H1 (cell line): ENCODE results near the gene FBXL17. TPM values are rescaled to one million over a fixed set of nuclear protein-coding genes. Genes with fewer than 3 reads are reported as not detected.

Experiments
- CTCF ChIA-PET: fragments of 300-600 bp; sonication (Branson Sonifier 250); formaldehyde crosslinking; loops from one replicate; lab custom pipeline; 2021; ENCODE audit not compliant: partially characterized antibody; lab: Charles Lee
- POLR2A ChIA-PET: fragments of 300-600 bp; sonication (Branson Sonifier 250); formaldehyde crosslinking; loops from one replicate; lab custom pipeline; 2021; ENCODE audit warnings: inconsistent platforms; ENCODE audit not compliant: partially characterized antibody; lab: Charles Lee
- DNase-seq, 2 experiments: peaks; one replicate each; pipeline versions ENCODE4 v3.0.0 to v3.0.0-alpha.2; 2010 to 2022; ENCODE audit warnings: low spot score in 2 of 2, low read depth in 1 of 2, mixed read lengths in 1 of 2
- FAIRE-seq: peaks from 2 replicates; lab custom pipeline; 2011; peaks lifted over from hg19 to GRCh38; lab: Jason Lieb, UNC
- H2AFZ ChIP-seq: 2 replicates; pipeline ENCODE4 v1.8.1; 2012; ENCODE audit warnings: low read length, inconsistent platforms
- H2AK5ac ChIP-seq: 2 replicates; pipeline ENCODE4 v1.6.1; 2013; ENCODE audit warnings: low read depth, low read length
- H2BK120ac ChIP-seq: replicated peaks from 2 replicates; pipeline ENCODE3; 2013; ENCODE audit warnings: low read depth, low read length, inconsistent platforms
- H2BK12ac ChIP-seq: 2 replicates; pipeline ENCODE4 v1.6.1; 2013; ENCODE audit warnings: low read depth, low read length
- H2BK15ac ChIP-seq: 2 replicates; pipeline ENCODE4 v1.6.1; 2013; ENCODE audit warnings: low read length
- H2BK20ac ChIP-seq: 2 replicates; pipeline ENCODE4 v1.6.1; 2013; ENCODE audit warnings: low read length
- H2BK5ac ChIP-seq: 2 replicates; pipeline ENCODE4 v1.6.1; 2013; ENCODE audit warnings: low read depth, low read length
- H3K14ac ChIP-seq: 2 replicates; pipeline ENCODE4 v1.6.1; 2013; ENCODE audit warnings: inconsistent platforms; ENCODE audit not compliant: insufficient read length
- H3K18ac ChIP-seq: 2 replicates; pipeline ENCODE4 v1.6.1; 2013; ENCODE audit warnings: low read length; ENCODE audit errors: extremely low read depth
- H3K23ac ChIP-seq: 2 replicates; pipeline ENCODE4 v1.6.1; 2013; ENCODE audit warnings: inconsistent platforms; ENCODE audit not compliant: insufficient read length
- H3K23me2 ChIP-seq: 2 replicates; pipeline ENCODE4 v1.6.1; 2013; ENCODE audit warnings: low read depth, low read length
- H3K27ac ChIP-seq: 2 replicates; pipeline ENCODE4 v1.6.1; 2011; ENCODE audit warnings: low read depth, low read length, inconsistent platforms
- H3K27me3 ChIP-seq, 4 experiments: replicated peaks in 1 of 4; 1 replicate in 1 of 4; 2 replicates in 3 of 4; pipeline versions ENCODE4 v1.6.1 to v1.8.1; 2011 to 2013; ENCODE audit warnings: low read length in 3 of 4, mild to moderate bottlenecking in 3 of 4, inconsistent platforms in 2 of 4, mixed read lengths in 2 of 4, moderate library complexity in 1 of 4; ENCODE audit not compliant: control insufficient read depth in 3 of 4, insufficient read depth in 3 of 4; ENCODE audit errors: extremely low read depth in 1 of 4
- H3K36me3 ChIP-seq, 4 experiments: 2 replicates each; pipeline versions ENCODE4 v1.6.1 to v1.8.1; 2011 to 2013; ENCODE audit warnings: mild to moderate bottlenecking in 4 of 4, low read length in 3 of 4, moderate library complexity in 2 of 4, control low read depth in 1 of 4, inconsistent platforms in 1 of 4; ENCODE audit not compliant: insufficient read depth in 4 of 4, control insufficient read depth in 2 of 4
- H3K4ac ChIP-seq: replicated peaks from 2 replicates; pipeline ENCODE3; 2013; ENCODE audit warnings: low read length, low read depth, mixed read lengths, inconsistent platforms; ENCODE audit not compliant: insufficient read length
- H3K4me1 ChIP-seq, 4 experiments: replicated peaks in 1 of 4; 1 replicate in 1 of 4; 2 replicates in 3 of 4; pipeline versions ENCODE4 v1.6.1 to v1.8.1; 2011 to 2013; ENCODE audit warnings: low read length in 3 of 4, inconsistent platforms in 2 of 4, mixed read lengths in 1 of 4; ENCODE audit not compliant: insufficient read depth in 4 of 4, control insufficient read depth in 3 of 4
- H3K4me2 ChIP-seq, 2 experiments: 2 replicates each; pipeline versions ENCODE4 v1.6.1 to v1.8.1; 2011 to 2013; ENCODE audit warnings: low read depth in 2 of 2, low read length in 2 of 2, control low read depth in 1 of 2, inconsistent platforms in 1 of 2, mild to moderate bottlenecking in 1 of 2; ENCODE audit not compliant: insufficient read depth in 1 of 2
- H3K4me3 ChIP-seq, 4 experiments: fragments of 200-600, 300-600 bp in 1 of 4; sonication (generic), shearing (Covaris generic), sonication (Bioruptor Twin) in 1 of 4; 2 replicates each; pipeline versions ENCODE4 v1.5.1 to v1.8.1; 2011 to 2016; ENCODE audit warnings: low read length in 4 of 4, low read depth in 3 of 4, control low read depth in 2 of 4, inconsistent platforms in 2 of 4, mild to moderate bottlenecking in 2 of 4, mixed read lengths in 1 of 4, moderate library complexity in 1 of 4; ENCODE audit not compliant: insufficient read depth in 2 of 4; ENCODE audit errors: extremely low read depth in 1 of 4
- H3K56ac ChIP-seq: replicated peaks from 2 replicates; pipeline ENCODE3; 2013; ENCODE audit warnings: low read depth, mild to moderate bottlenecking, mixed read lengths, low read length, inconsistent platforms; ENCODE audit not compliant: insufficient read length
- H3K79me1 ChIP-seq: 2 replicates; pipeline ENCODE4 v1.6.1; 2013; ENCODE audit warnings: low read depth, low read length, control low read depth
- H3K79me2 ChIP-seq, 2 experiments: 2 replicates each; pipeline versions ENCODE4 v1.6.1 to v1.8.1; 2012 to 2013; ENCODE audit warnings: low read length in 2 of 2, mild to moderate bottlenecking in 2 of 2, inconsistent platforms in 1 of 2; ENCODE audit not compliant: insufficient read depth in 2 of 2, control insufficient read depth in 1 of 2
- H3K9ac ChIP-seq, 4 experiments: replicated peaks in 1 of 4; 1 replicate in 1 of 4; 2 replicates in 3 of 4; pipeline versions ENCODE4 v1.6.1 to v1.8.1; 2011 to 2013; ENCODE audit warnings: low read depth in 3 of 4, low read length in 3 of 4, control low read depth in 2 of 4, mild to moderate bottlenecking in 2 of 4, moderate library complexity in 2 of 4, inconsistent platforms in 1 of 4; ENCODE audit errors: extremely low read depth in 1 of 4
- H3K9me3 ChIP-seq, 2 experiments: 2 replicates each; pipeline versions ENCODE4 v1.6.1 to v1.8.1; 2012 to 2013; ENCODE audit warnings: mild to moderate bottlenecking in 2 of 2, moderate library complexity in 2 of 2, control low read depth in 1 of 2, inconsistent platforms in 1 of 2, low read depth in 1 of 2, low read length in 1 of 2, mixed read lengths in 1 of 2; ENCODE audit not compliant: insufficient read depth in 2 of 2
- H4K20me1 ChIP-seq, 2 experiments: replicated peaks in 1 of 2; 2 replicates each; pipeline versions ENCODE3 to v1.8.1; 2011 to 2013; ENCODE audit warnings: inconsistent platforms in 2 of 2, low read length in 2 of 2, mild to moderate bottlenecking in 1 of 2; ENCODE audit not compliant: insufficient read depth in 2 of 2, control insufficient read depth in 1 of 2
- H4K5ac ChIP-seq: 2 replicates; pipeline ENCODE4 v1.6.1; 2013; ENCODE audit warnings: low read length, low read depth, mixed read lengths, inconsistent platforms; ENCODE audit not compliant: insufficient read length
- H4K8ac ChIP-seq: 2 replicates; pipeline ENCODE4 v1.8.0; 2013; ENCODE audit warnings: mild to moderate bottlenecking, moderate library complexity, low read length, inconsistent platforms; ENCODE audit not compliant: insufficient read depth; ENCODE audit errors: extremely low read depth
- H4K91ac ChIP-seq: replicated peaks from 2 replicates; pipeline ENCODE3; 2013; ENCODE audit warnings: low read length, mixed read lengths, inconsistent platforms; ENCODE audit not compliant: insufficient read length
- ASH2L ChIP-seq: fragments of 200-600, 300-600 bp; sonication (generic); IDR thresholded peaks from one replicate; pipeline ENCODE4 v1.7.1; 2017; ENCODE audit warnings: low read length
- BCL11A ChIP-seq, 2 experiments: IDR thresholded peaks; one replicate each; pipeline ENCODE4 v1.6.1; 2011; ENCODE audit warnings: low read depth in 2 of 2, low read length in 2 of 2, mild to moderate bottlenecking in 2 of 2
- CBX5 ChIP-seq: fragments of 300-800, 300-1000 bp; sonication (generic); IDR thresholded peaks from 2 replicates; pipeline ENCODE4 v1.7.1; 2016; ENCODE audit warnings: antibody characterized with exemption, low read length, low read depth
- CREB1 ChIP-seq: IDR thresholded peaks from 2 replicates; pipeline ENCODE4 v1.6.1; 2012; ENCODE audit warnings: inconsistent platforms
- EGR1 ChIP-seq: IDR thresholded peaks from 2 replicates; pipeline ENCODE4 v1.6.1; 2011; ENCODE audit warnings: low read depth, low read length, borderline replicate concordance
- HDAC2 ChIP-seq, 2 experiments: fragments of 300-600 bp in 1 of 2; sonication (generic) in 1 of 2; IDR thresholded peaks; 2 replicates each; pipeline ENCODE4 v1.6.1; 2011 to 2012; ENCODE audit warnings: low read depth in 2 of 2, low read length in 2 of 2, mild to moderate bottlenecking in 2 of 2, moderate library complexity in 2 of 2, borderline replicate concordance in 1 of 2, inconsistent platforms in 1 of 2
- KDM4A ChIP-seq: IDR thresholded peaks from one replicate; pipeline ENCODE4 v1.7.1; 2012; ENCODE audit warnings: low read depth, mild to moderate bottlenecking, moderate library complexity, low read length, inconsistent platforms; ENCODE audit not compliant: severe bottlenecking
- KDM5A ChIP-seq: fragments of 200-600 bp; IDR thresholded peaks from 2 replicates; pipeline ENCODE4 v1.7.1; 2012; ENCODE audit warnings: mild to moderate bottlenecking, low read length, inconsistent platforms, mixed read lengths
- RXRA ChIP-seq: IDR thresholded peaks from 2 replicates; pipeline ENCODE4 v1.6.1; 2011; ENCODE audit warnings: low read depth, mild to moderate bottlenecking, low read length, moderate library complexity; ENCODE audit not compliant: insufficient read depth
- SIX5 ChIP-seq: IDR thresholded peaks from 2 replicates; pipeline ENCODE4 v1.6.1; 2011; ENCODE audit warnings: mild to moderate bottlenecking, low read depth, low read length
- SP2 ChIP-seq: IDR thresholded peaks from 2 replicates; pipeline ENCODE4 v1.6.1; 2012; ENCODE audit warnings: mild to moderate bottlenecking, low read length, inconsistent platforms
- TEAD4 ChIP-seq: IDR thresholded peaks from 2 replicates; pipeline ENCODE4 v1.6.1; 2012; ENCODE audit warnings: low read depth, low read length, inconsistent platforms, mixed read lengths
- WGBS, 2 experiments: shearing (Covaris generic) in 1 of 2; methylation state at CpG; one replicate each; pipeline versions ENCODE4 v1.1.6 to v1.1.7; 2013 to 2015; ENCODE audit warnings: low lambda C conversion rate in 2 of 2, mixed read lengths in 2 of 2, inconsistent platforms in 1 of 2, low coverage in 1 of 2, missing lambda C conversion rate in 1 of 2; ENCODE audit not compliant: insufficient replicate concordance in 2 of 2, insufficient coverage in 1 of 2, insufficient read length in 1 of 2; ENCODE audit errors: extremely low coverage in 1 of 2, missing lambda C conversion rate in 1 of 2; 5-methylcytosine and 5-hydroxymethylcytosine counted together
- polyA plus RNA-seq, 7 experiments: library from polyadenylated mRNA; depleted of rRNA in 3 of 7; stranded (reverse) in 5 of 7; unstranded in 2 of 7; fragments of >200 nt in 5 of 7; fragments of 200-250 nt in 2 of 7; gene quantifications; 1 replicate in 5 of 7; 2 replicates in 1 of 7; 4 replicates in 1 of 7; pipeline versions ENCODE4 v1.2.1 to v1.2.3, GENCODE V29; 2011 to 2013; ENCODE audit warnings: missing spikeins in 2 of 7, mixed read lengths in 2 of 7
- total RNA-seq: library from RNA; stranded (reverse); fragmentation: NEBNext Ultra II Directional; extraction: Animal tissue kit (Norgen Biotek cat#: 25700); gene quantifications from 2 replicates; pipeline ENCODE4 v1.2.1, GENCODE V29; 2021
- TF ChIP-seq, protein P1 (sequence below): IDR thresholded peaks from 2 replicates; pipeline ENCODE4 v1.6.1; 2012; ENCODE audit warnings: inconsistent platforms
- TF ChIP-seq, protein P2 (sequence below): IDR thresholded peaks from 2 replicates; pipeline ENCODE4 v1.6.1; 2011; ENCODE audit warnings: low read length, improper control_type of control experiment

FBXL17 gene
- total and polyA plus RNA-seq, 2 of the 8 experiments (the other 6 are each of a cell fraction or from before 2014, with no cell fraction given) = 0.35 to 4.3 TPM

DNA sequence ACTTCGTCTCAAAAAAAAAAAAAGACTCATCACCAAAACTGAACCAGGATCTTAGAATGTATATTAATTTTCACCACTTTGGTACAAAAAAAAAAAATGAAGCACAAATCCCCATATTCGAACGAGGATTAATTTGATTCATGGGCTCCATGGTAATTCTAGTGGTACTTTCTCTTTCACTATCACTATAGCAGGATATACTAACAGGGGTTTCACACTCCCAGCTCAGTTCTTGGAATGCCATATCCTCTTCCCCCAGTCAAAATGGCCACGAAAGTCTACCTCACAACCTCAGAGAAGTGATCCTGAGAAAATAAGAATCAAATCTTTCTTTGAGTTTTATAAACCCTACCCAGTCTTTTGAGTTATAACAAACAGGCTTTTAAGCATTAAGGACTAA is 235.7 kb downstream of the FBXL17 start:
- Histone ChIP-seq H3K4me2 (no peak overlapping the region), H3K79me2 (no peaks in the 10 kb centered on the region), H2BK120ac (no peak overlapping the region), H3K4me3 (no peak overlapping the region), H3K9ac (no peak overlapping the region), H3K79me1 (no peaks in the 10 kb centered on the region), H2BK5ac (no peak overlapping the region), H3K9me3 (no peaks in the 10 kb centered on the region), H3K23me2 (no peaks in the 10 kb centered on the region), H4K5ac (no peak overlapping the region), H3K27ac (no peak overlapping the region), H3K23ac (no peak overlapping the region), H2AK5ac (no peak overlapping the region), H3K4me1 (no peaks in the 10 kb centered on the region), H3K36me3 (no peaks in the 10 kb centered on the region), H3K27me3 (no peaks in the 10 kb centered on the region), H3K14ac (no peak overlapping the region), H4K20me1 (no peaks in the 10 kb centered on the region), H2BK12ac (no peak overlapping the region), H4K8ac (no peak overlapping the region), H2AFZ (no peak overlapping the region), H2BK15ac (no peak overlapping the region), H3K56ac (no peak overlapping the region), H2BK20ac (no peak overlapping the region), H3K18ac (no peak overlapping the region), H3K4ac (no peak overlapping the region), H4K91ac (no peak overlapping the region)
- WGBS, 2 experiments = 92% methylated on average over 4 of the region's 4 CpGs; no CpG with 5 or more reads in 1 of the 2 experiments
- FAIRE-seq (no peak), DNase-seq (no peak)
- POLR2A ChIA-PET = no interaction called here
- CTCF ChIA-PET = no interaction called here
- TF ChIP-seq, protein P1, sequence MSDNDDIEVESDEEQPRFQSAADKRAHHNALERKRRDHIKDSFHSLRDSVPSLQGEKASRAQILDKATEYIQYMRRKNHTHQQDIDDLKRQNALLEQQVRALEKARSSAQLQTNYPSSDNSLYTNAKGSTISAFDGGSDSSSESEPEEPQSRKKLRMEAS = no peak
- TF ChIP-seq ASH2L = no peak
- TF ChIP-seq SP2 = no peak
- TF ChIP-seq CREB1 = no peak
- no peak for TF ChIP-seq EGR1
- TF ChIP-seq CBX5 = no peak
- TF ChIP-seq RXRA = no peak
- TF ChIP-seq, protein P2, sequence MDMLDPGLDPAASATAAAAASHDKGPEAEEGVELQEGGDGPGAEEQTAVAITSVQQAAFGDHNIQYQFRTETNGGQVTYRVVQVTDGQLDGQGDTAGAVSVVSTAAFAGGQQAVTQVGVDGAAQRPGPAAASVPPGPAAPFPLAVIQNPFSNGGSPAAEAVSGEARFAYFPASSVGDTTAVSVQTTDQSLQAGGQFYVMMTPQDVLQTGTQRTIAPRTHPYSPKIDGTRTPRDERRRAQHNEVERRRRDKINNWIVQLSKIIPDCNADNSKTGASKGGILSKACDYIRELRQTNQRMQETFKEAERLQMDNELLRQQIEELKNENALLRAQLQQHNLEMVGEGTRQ = no peak
- TF ChIP-seq KDM5A = no peak
- TF ChIP-seq BCL11A (IDR thresholded peaks at IDR 0.05; ENCODE audit: low read depth in 2 of 2, low read length in 2 of 2) = no peak
- TF ChIP-seq KDM4A = no peak
- TF ChIP-seq TEAD4 = no peak
- TF ChIP-seq SIX5 = no peak
- no peak for TF ChIP-seq HDAC2 (IDR thresholded peaks at IDR 0.05; ENCODE audit: borderline replicate concordance in 1 of 2, low read depth in 2 of 2, low read length in 2 of 2)
